Thoracic aorta (tissue), 2 donors: ENCODE data around the gene XPNPEP1. TPM values are rescaled to one million over a fixed set of nuclear protein-coding genes. Genes with fewer than 3 reads are reported as not detected.

Source experiments
- ATAC-seq: fragments of 150-250 bp; one replicate; pipeline ENCODE4 v1.8.0; 2017; ENCODE audit warnings: low read depth; ENCODE audit not compliant: insufficient number of reproducible peaks, low FRiP score
- DNase-seq: peaks from one replicate; pipeline ENCODE4 v3.0.0-alpha.2; 2020; ENCODE audit warnings: low spot score
- H3K27ac ChIP-seq, 2 donors: fragments of 200-600 bp; sonication (generic); 1 replicate in 1 of 2; 2 replicates in 1 of 2; pipeline ENCODE4 v1.5.1; 2016; ENCODE audit warnings: mild to moderate bottlenecking in 2 of 2, moderate library complexity in 2 of 2
- H3K27me3 ChIP-seq: fragments of 200-600 bp; sonication (generic); replicated peaks from 2 replicates; pipeline ENCODE4 v1.6.0; 2016; ENCODE audit warnings: mild to moderate bottlenecking; ENCODE audit not compliant: insufficient read depth
- H3K36me3 ChIP-seq: fragments of 200-600 bp; sonication (generic); one replicate; pipeline ENCODE4 v1.5.1; 2016
- H3K4me1 ChIP-seq, 2 donors: fragments of 200-600 bp; sonication (generic); 1 replicate in 1 of 2; 2 replicates in 1 of 2; pipeline versions ENCODE4 v1.5.1 to v1.6.0; 2016; ENCODE audit warnings: low read depth in 2 of 2, mild to moderate bottlenecking in 1 of 2; ENCODE audit not compliant: control insufficient read depth in 1 of 2
- H3K4me3 ChIP-seq: fragments of 200-600 bp; sonication (generic); 2 replicates; pipeline ENCODE4 v1.5.1; 2016; ENCODE audit warnings: mild to moderate bottlenecking
- H3K9me3 ChIP-seq: fragments of 200-600 bp; sonication (generic); 2 replicates; pipeline ENCODE4 v1.5.1; 2016
- total RNA-seq, 2 donors: library from RNA; depleted of rRNA; stranded (reverse); fragments of >200 nt; gene quantifications; one replicate each; pipeline versions ENCODE4 v1.1.0 to v1.2.3, GENCODE V29; 2016
- TF ChIP-seq, protein P1 (sequence below): fragments of 200-600 bp; sonication (generic); IDR thresholded peaks from one replicate; pipeline ENCODE4 v1.5.1; 2019; ENCODE audit warnings: antibody characterized with exemption

Gene XPNPEP1
- total RNA-seq, 2 donors from 2014 or later = 36.0 to 86.0 TPM

DNA sequence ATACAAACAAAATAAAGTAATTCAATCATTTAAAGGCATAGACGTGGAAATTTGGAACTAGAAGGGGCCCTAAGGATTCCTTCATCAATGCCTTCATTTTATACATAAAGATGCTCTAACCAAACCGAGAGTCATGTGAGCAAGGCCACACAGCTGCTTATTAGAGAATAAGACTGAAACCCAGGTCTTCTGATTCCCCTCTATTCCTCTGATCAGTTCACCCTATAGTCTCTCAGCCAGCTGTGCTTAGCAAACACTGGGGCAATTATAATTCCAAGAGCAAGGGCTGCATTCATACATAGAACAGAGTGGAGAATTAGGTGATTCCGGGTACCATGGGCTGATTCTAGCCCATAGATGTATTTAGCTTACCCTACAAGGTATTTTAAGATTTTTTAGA is 9.7 kb upstream of the XPNPEP1 start:
- TF ChIP-seq, protein P1, sequence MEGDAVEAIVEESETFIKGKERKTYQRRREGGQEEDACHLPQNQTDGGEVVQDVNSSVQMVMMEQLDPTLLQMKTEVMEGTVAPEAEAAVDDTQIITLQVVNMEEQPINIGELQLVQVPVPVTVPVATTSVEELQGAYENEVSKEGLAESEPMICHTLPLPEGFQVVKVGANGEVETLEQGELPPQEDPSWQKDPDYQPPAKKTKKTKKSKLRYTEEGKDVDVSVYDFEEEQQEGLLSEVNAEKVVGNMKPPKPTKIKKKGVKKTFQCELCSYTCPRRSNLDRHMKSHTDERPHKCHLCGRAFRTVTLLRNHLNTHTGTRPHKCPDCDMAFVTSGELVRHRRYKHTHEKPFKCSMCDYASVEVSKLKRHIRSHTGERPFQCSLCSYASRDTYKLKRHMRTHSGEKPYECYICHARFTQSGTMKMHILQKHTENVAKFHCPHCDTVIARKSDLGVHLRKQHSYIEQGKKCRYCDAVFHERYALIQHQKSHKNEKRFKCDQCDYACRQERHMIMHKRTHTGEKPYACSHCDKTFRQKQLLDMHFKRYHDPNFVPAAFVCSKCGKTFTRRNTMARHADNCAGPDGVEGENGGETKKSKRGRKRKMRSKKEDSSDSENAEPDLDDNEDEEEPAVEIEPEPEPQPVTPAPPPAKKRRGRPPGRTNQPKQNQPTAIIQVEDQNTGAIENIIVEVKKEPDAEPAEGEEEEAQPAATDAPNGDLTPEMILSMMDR = no peak
- ATAC-seq = no peak
- no peaks in the 10 kb centered on the region for H3K36me3 ChIP-seq
- no peak overlapping the region for H3K27ac ChIP-seq
- DNase-seq = no peak
- H3K27me3 ChIP-seq = no peaks in the 10 kb centered on the region
- no peaks in the 10 kb centered on the region for H3K9me3 ChIP-seq
- H3K4me1 ChIP-seq = peaks cover 15 to 34% of the 10 kb centered on the region in 2 donors
- no peak overlapping the region for H3K4me3 ChIP-seq

DNA sequence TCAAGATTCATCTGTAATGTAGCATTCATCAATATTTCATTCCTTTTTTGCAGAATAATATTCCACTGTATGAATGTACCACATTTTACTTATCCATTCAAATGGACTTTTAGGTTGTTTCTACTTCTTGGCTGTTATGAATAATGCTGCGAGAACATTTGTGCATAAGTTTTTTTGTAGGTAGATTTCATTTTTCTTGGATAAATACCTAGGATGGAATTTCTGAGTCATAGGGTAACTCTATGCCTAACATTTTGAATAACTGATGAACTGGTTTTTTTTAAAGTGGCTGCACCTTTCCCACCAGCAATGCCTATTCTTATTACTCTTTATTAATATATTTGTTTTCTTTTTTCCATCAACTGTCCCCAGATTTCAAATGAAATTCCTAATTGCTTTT is 9.1 kb upstream of the XPNPEP1 start:
- Histone ChIP-seq H3K9me3 (no peaks in the 10 kb centered on the region), H3K36me3 (no peaks in the 10 kb centered on the region), H3K4me1 (peaks cover 15 to 34% of the 10 kb centered on the region in 2 donors), H3K27me3 (no peaks in the 10 kb centered on the region), H3K27ac (peak overlapping the region in 1 of 2 donors; percentile 54), H3K4me3 (no peak overlapping the region)
- DNase-seq (no peak), ATAC-seq (no peak)
- TF ChIP-seq, protein P1 = no peak

DNA sequence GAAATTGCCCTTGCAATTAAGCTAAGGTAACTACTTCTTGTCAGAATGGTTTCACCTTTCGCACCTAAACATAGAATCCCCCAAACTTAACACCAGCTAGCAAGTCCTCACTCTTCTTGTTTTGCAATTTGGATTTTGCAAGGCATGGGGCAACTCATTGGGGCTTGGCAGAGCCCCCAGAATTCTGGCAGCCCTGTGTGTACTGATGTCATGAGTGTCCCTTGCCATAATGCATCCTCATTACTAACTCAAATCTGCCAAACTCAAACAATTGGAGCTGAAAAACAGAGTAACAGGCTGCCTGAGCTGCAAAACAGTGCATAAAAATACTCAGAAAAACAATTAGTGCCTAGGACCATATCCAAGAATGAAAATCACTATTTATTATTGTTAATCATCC is 7.9 kb upstream of the XPNPEP1 start:
- Histone ChIP-seq H3K4me1 (peaks cover 15 to 34% of the 10 kb centered on the region in 2 donors), H3K4me3 (no peak overlapping the region), H3K27me3 (no peaks in the 10 kb centered on the region), H3K36me3 (no peaks in the 10 kb centered on the region), H3K27ac (no peak overlapping the region), H3K9me3 (no peaks in the 10 kb centered on the region)
- DNase-seq (no peak), ATAC-seq (no peak)
- TF ChIP-seq, protein P1 = no peak

GRCh38 chr10:109929501-109930219 is 6.3 kb upstream of the XPNPEP1 start:
- TF ChIP-seq, protein P1 = no peak
- Histone ChIP-seq H3K4me1 (peaks cover 10 to 27% of the 10 kb centered on the region in 2 donors), H3K36me3 (no peaks in the 10 kb centered on the region), H3K27ac (no peak overlapping the region), H3K27me3 (no peaks in the 10 kb centered on the region), H3K4me3 (no peak overlapping the region), H3K9me3 (no peaks in the 10 kb centered on the region)
- no peak for DNase-seq
- no peak for ATAC-seq

- Histone ChIP-seq H3K27ac (no peak overlapping the region), H3K4me1 (peaks cover 10 to 22% of the 10 kb centered on the region in 2 donors), H3K27me3 (no peaks in the 10 kb centered on the region), H3K36me3 (no peaks in the 10 kb centered on the region), H3K4me3 (no peak overlapping the region), H3K9me3 (no peaks in the 10 kb centered on the region)
- ATAC-seq = no peak
- TF ChIP-seq, protein P1 = no peak
- no peak for DNase-seq
These were observed 5.2 kb upstream of the XPNPEP1 start for GRCh38 chr10:109928475-109928891.
